HG03196 (cell line): ENCODE data around the gene ASPN.

Experiments used
- ATAC-seq: cut with Tn5 transposase; IDR thresholded peaks from one replicate; pipeline ENCODE4 v1.9.1; 2021; ENCODE audit not compliant: unreplicated experiment

The ASPN gene

GRCh38 chr9:92482329-92482728 lies at the start of gene ASPN:
ASPN (minus strand) TSS chr9:92482506.
- no peak for ATAC-seq

- ATAC-seq, result no peak
Measured at GRCh38 chr9:92530893-92531292, 48.6 kb upstream of the ASPN start.

- ATAC-seq, result no peak
Measured at GRCh38 chr9:92529124-92529523, 46.8 kb upstream of the ASPN start.

GRCh38 chr9:92528522-92528849 lies 46.2 kb upstream of the ASPN start:
- ATAC-seq, result no peak

- ATAC-seq, result no peak
Measured at GRCh38 chr9:92527832-92528521, 45.7 kb upstream of the ASPN start.

GRCh38 chr9:92527291-92527828 lies 45.1 kb upstream of the ASPN start:
- no peak for ATAC-seq

- ATAC-seq, result no peak
Measured at GRCh38 chr9:92525306-92525705, 43.0 kb upstream of the ASPN start.

- ATAC-seq, result no peak
Measured at GRCh38 chr9:92524881-92525280, 42.6 kb upstream of the ASPN start.

GRCh38 chr9:92522983-92523970 lies 41.0 kb upstream of the ASPN start:
- no peak for ATAC-seq

GRCh38 chr9:92520837-92521236 lies 38.5 kb upstream of the ASPN start:
- ATAC-seq, result no peak

- ATAC-seq, result no peak
Measured at GRCh38 chr9:92518199-92518598, 35.9 kb upstream of the ASPN start.

GRCh38 chr9:92517046-92517445 lies 34.7 kb upstream of the ASPN start:
- ATAC-seq, result no peak

GRCh38 chr9:92516521-92516920 lies 34.2 kb upstream of the ASPN start:
- no peak for ATAC-seq

GRCh38 chr9:92514635-92515034 lies 32.3 kb upstream of the ASPN start:
- ATAC-seq, result no peak

GRCh38 chr9:92513349-92513748 lies 31.0 kb upstream of the ASPN start:
- no peak for ATAC-seq

GRCh38 chr9:92512622-92513021 lies 30.3 kb upstream of the ASPN start:
- no peak for ATAC-seq

GRCh38 chr9:92510747-92511146 lies 28.4 kb upstream of the ASPN start:
- no peak for ATAC-seq

GRCh38 chr9:92509050-92509449 lies 26.7 kb upstream of the ASPN start:
- ATAC-seq, result no peak

GRCh38 chr9:92508018-92508820 lies 25.9 kb upstream of the ASPN start:
- no peak for ATAC-seq

GRCh38 chr9:92507496-92507895 lies 25.2 kb upstream of the ASPN start:
- ATAC-seq, result no peak

GRCh38 chr9:92507005-92507404 lies 24.7 kb upstream of the ASPN start:
- ATAC-seq, result no peak
